RWPE2 (cell line): Measurements from ENCODE around the gene PAK6.

Experiments used
- ATAC-seq: fragments of 200-7000 bp; cut with Tn5 transposase; 3 replicates; pipeline ENCODE4 v1.9.1; 2021; ENCODE audit warnings: low read depth
- DNase-seq: peaks from one replicate; pipeline ENCODE4 v3.0.0-alpha.2; 2020; ENCODE audit warnings: low spot score
- H3K27ac ChIP-seq: fragments of 450-650 bp; 2 replicates; pipeline ENCODE4 v1.5.1; 2017; ENCODE audit warnings: mild to moderate bottlenecking; ENCODE audit not compliant: poor library complexity, severe bottlenecking
- H3K27me3 ChIP-seq: fragments of 250-450 bp; sonication (Bioruptor Pico); 2 replicates; pipeline ENCODE4 v1.5.1; 2021; ENCODE audit warnings: mild to moderate bottlenecking, moderate library complexity; ENCODE audit not compliant: insufficient read depth, poor library complexity, severe bottlenecking
- H3K36me3 ChIP-seq: fragments of 250-450 bp; sonication (Bioruptor Pico); 2 replicates; pipeline ENCODE4 v1.5.1; 2020; ENCODE audit warnings: low read depth, mild to moderate bottlenecking, moderate library complexity
- H3K4me1 ChIP-seq: fragments of 250-450 bp; sonication (Bioruptor Pico); 2 replicates; pipeline ENCODE4 v1.5.1; 2021; ENCODE audit warnings: mild to moderate bottlenecking, moderate library complexity; ENCODE audit not compliant: insufficient read depth, poor library complexity, severe bottlenecking
- H3K4me3 ChIP-seq: fragments of 250-450 bp; sonication (Bioruptor Pico); 2 replicates; pipeline ENCODE4 v1.5.1; 2021; ENCODE audit warnings: mild to moderate bottlenecking, moderate library complexity; ENCODE audit not compliant: severe bottlenecking
- H3K9me3 ChIP-seq: fragments of 250-450 bp; sonication (Bioruptor Pico); 2 replicates; pipeline ENCODE4 v1.5.1; 2021; ENCODE audit warnings: mild to moderate bottlenecking, moderate library complexity; ENCODE audit not compliant: severe bottlenecking
- CTCF ChIP-seq: fragments of 450-650 bp; IDR thresholded peaks from one replicate; pipeline ENCODE4 v1.5.1; 2017; ENCODE audit warnings: mild to moderate bottlenecking, moderate library complexity; ENCODE audit not compliant: poor library complexity, severe bottlenecking

PAK6 gene

GRCh38 chr15:40295877-40296560 is 57.2 kb downstream of the PAK6 start:
- Histone ChIP-seq H3K27me3 (no peaks in the 10 kb centered on the region), H3K9me3 (peaks cover 4% of the 10 kb centered on the region), H3K27ac (no peak overlapping the region), H3K36me3 (no peaks in the 10 kb centered on the region), H3K4me3 (no peak overlapping the region), H3K4me1 (no peaks in the 10 kb centered on the region)
- ATAC-seq = no peak
- peak; percentile 65 for DNase-seq
- no peak for TF ChIP-seq CTCF

- H3K4me3 ChIP-seq = no peak overlapping the region
- peaks cover 4% of the 10 kb centered on the region for H3K9me3 ChIP-seq
- no peaks in the 10 kb centered on the region for H3K4me1 ChIP-seq
- TF ChIP-seq CTCF = no peak
- H3K27me3 ChIP-seq = no peaks in the 10 kb centered on the region
- DNase-seq = no peak
- ATAC-seq = no peak
- H3K27ac ChIP-seq = no peak overlapping the region
- H3K36me3 ChIP-seq = no peaks in the 10 kb centered on the region
Measured at GRCh38 chr15:40296561-40297230, 57.8 kb downstream of the PAK6 start.

GRCh38 chr15:40297356-40297755 is 58.5 kb downstream of the PAK6 start:
- H3K4me3 ChIP-seq = no peak overlapping the region
- no peaks in the 10 kb centered on the region for H3K36me3 ChIP-seq
- H3K27ac ChIP-seq = no peak overlapping the region
- H3K9me3 ChIP-seq = peaks cover 4% of the 10 kb centered on the region
- H3K27me3 ChIP-seq = no peaks in the 10 kb centered on the region
- no peaks in the 10 kb centered on the region for H3K4me1 ChIP-seq
- DNase-seq (peak; percentile 52), ATAC-seq (no peak)
- no peak for TF ChIP-seq CTCF

- Histone ChIP-seq H3K27ac (no peak overlapping the region), H3K4me1 (no peaks in the 10 kb centered on the region), H3K36me3 (no peaks in the 10 kb centered on the region), H3K4me3 (no peak overlapping the region), H3K9me3 (peaks cover 4% of the 10 kb centered on the region), H3K27me3 (no peaks in the 10 kb centered on the region)
- DNase-seq (peak; percentile 71), ATAC-seq (no peak)
- TF ChIP-seq CTCF = no peak
Measured at GRCh38 chr15:40298216-40298935, 59.5 kb downstream of the PAK6 start.
